Measurements from ENCODE around the gene SIRT7.
A peak's percentile ranks its signal among the peaks of the same experiment; 100 is the strongest.

SIRT7 gene

GRCh38 chr17:81917565-81918332, at the start of gene SIRT7:
Gene SIRT7 (minus strand): TSS chr17:81918176. CDS start chr17:81918131, 45 bp downstream.
- DNase-seq, result peak; percentile 85

GRCh38 chr17:81967244-81967532, 49.2 kb upstream of the SIRT7 start:
- DNase-seq, result no peak

- DNase-seq, result no peak
Observed at GRCh38 chr17:81966343-81967243, 48.6 kb upstream of the SIRT7 start.

- DNase-seq, result no peak
Observed at GRCh38 chr17:81964081-81964849, 46.3 kb upstream of the SIRT7 start.

- DNase-seq, result no peak
Observed at GRCh38 chr17:81962499-81963441, 44.8 kb upstream of the SIRT7 start.

- DNase-seq, result no peak
Observed at GRCh38 chr17:81961521-81962498, 43.8 kb upstream of the SIRT7 start.

GRCh38 chr17:81961087-81961511, 43.1 kb upstream of the SIRT7 start, which contains the start of gene NOTUM:
Gene NOTUM (minus strand): TSS chr17:81961187. CDS start chr17:81960909, 278 bp downstream.
- no peak for DNase-seq

- DNase-seq, result no peak
Observed at GRCh38 chr17:81960130-81960958, 42.4 kb upstream of the SIRT7 start.

GRCh38 chr17:81959362-81960129, 41.6 kb upstream of the SIRT7 start:
- DNase-seq, result peak; percentile 77

- DNase-seq, result no peak
Observed at GRCh38 chr17:81958633-81959342, 40.8 kb upstream of the SIRT7 start.

- DNase-seq, result no peak
Observed at GRCh38 chr17:81957691-81958432, 39.9 kb upstream of the SIRT7 start.

- DNase-seq, result no peak
Observed at GRCh38 chr17:81956607-81957589, 38.9 kb upstream of the SIRT7 start.

GRCh38 chr17:81955756-81956544, 38.0 kb upstream of the SIRT7 start:
- DNase-seq, result no peak

- DNase-seq, result no peak
Observed at GRCh38 chr17:81955058-81955681, 37.2 kb upstream of the SIRT7 start.
